Measurements from ENCODE around the gene MTHFD2. TPM values are rescaled to one million over a fixed set of nuclear protein-coding genes. Genes with fewer than 3 reads are reported as not detected.

The MTHFD2 gene
- total and polyA plus RNA-seq, 2 donors (not counting 3 experiments of a cell fraction or from before 2014, with no cell fraction given) = 25.6 to 83.2 TPM

DNA sequence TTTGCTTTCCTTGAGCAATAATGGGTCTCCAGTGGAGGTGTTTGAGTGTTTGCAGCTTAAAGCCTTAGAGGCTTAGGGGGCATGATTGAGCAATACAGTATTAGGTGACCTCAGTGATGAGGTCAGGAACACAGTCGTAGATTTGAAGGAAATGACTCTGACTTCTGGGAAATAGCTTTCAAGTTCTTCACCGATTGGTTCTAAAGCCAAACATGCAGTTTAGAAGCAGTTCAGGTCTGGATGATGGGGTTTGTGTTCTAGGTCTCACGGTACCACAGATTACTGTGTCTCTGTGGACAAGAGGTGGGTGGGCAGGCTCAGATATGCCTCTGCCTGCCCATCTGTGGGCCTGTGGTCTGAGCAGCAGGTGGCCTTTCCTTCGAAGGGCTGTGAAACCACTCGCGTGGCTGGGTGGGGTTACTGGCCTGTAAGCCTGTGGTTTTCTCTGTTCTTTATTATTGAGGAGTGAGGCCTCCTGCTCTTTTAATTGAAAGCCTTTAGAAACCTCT is 7.8 kb downstream of the MTHFD2 start:
- FAIRE-seq = peak; percentile 47
- ChIA-PET POLR2A (interaction anchor here (0.7 kb wide), 1 partner anchor 28 kb away, joined by 6 read pairs; the partner anchor contains the start of gene MOB1A), CTCF (interaction anchor here (0.9 to 1.9 kb wide), 5 partner anchors 9 to 382 kb away, joined by 3 to 6 read pairs (median 3); no protein-coding TSS in a partner anchor)
- peak overlapping the region; percentile 85 for H3K27ac ChIP-seq (ENCODE audit: insufficient read depth, low read depth, low read length)
- peak overlapping the region; percentile 14 for H2AFZ ChIP-seq (ENCODE audit: low read depth, low read length)
- no peaks in the 10 kb centered on the region for H4K20me1 ChIP-seq (replicated peaks; ENCODE audit: control insufficient read depth, extremely low read depth, insufficient read depth, low read length)
- peak; percentile 76 for DNase-seq (ENCODE audit: low read depth, low spot score)
- peak overlapping the region; percentile 45 for H3K9ac ChIP-seq (replicated peaks; ENCODE audit: extremely low read depth, insufficient read depth, low read length)
- intact Hi-C loops (cut with micrococcal nuclease) (no loop called here), dilution Hi-C loops (cut with MboI; ENCODE audit: extremely low pct_ligation_motif_present, low sequenced_read_pairs) (no loop called here)
- H3K9me3 ChIP-seq (replicated peaks; ENCODE audit: control insufficient read depth, insufficient read depth, low read length) = no peaks in the 10 kb centered on the region
- H3K36me3 ChIP-seq (ENCODE audit: control insufficient read depth in 2 of 2, extremely low read depth in 1 of 2, insufficient read depth in 2 of 2, low read length in 2 of 2) = peaks cover 4 to 16% of the 10 kb centered on the region in 2 experiments
- no peak overlapping the region for H3K4me3 ChIP-seq (replicated peaks in 1 of 3; ENCODE audit: insufficient read depth in 1 of 3, low read depth in 1 of 3, low read length in 3 of 3)
- BruUV-seq (replicated peaks) = no TSS peak
- H3K9me1 ChIP-seq (replicated peaks; ENCODE audit: control insufficient read depth, extremely low read depth, insufficient read depth, low read length) = no peaks in the 10 kb centered on the region
- H3K27me3 ChIP-seq (ENCODE audit: control insufficient read depth in 2 of 2, insufficient read depth in 2 of 2, low read length in 2 of 2) = no peaks in the 10 kb centered on the region
- H3K4me1 ChIP-seq (ENCODE audit: control insufficient read depth, extremely low read depth, insufficient read depth, low read length) = peaks cover 16% of the 10 kb centered on the region
- peak overlapping the region; percentile 46 for H3K4me2 ChIP-seq (ENCODE audit: insufficient read depth, low read length)
- TF ChIP-seq POLR2A (IDR thresholded peaks at IDR 0.05; ENCODE audit: low read depth, low read length) (no peak), FOS (IDR thresholded peaks at IDR 0.05; ENCODE audit: borderline replicate concordance, insufficient read depth, low read length) (peak; percentile 44), JUN (IDR thresholded peaks at IDR 0.05; ENCODE audit: borderline replicate concordance, insufficient read depth, insufficient read length, low read depth) (peak; percentile 61), EZH2 (IDR thresholded peaks at IDR 0.05; ENCODE audit: borderline replicate concordance, low read depth, low read length, severe bottlenecking) (no peak), POLR2AphosphoS5 (IDR thresholded peaks at IDR 0.05; ENCODE audit: insufficient read depth, low read depth, low read length) (peak; percentile 18)
- peaks cover 65% of the 10 kb centered on the region for H3K79me2 ChIP-seq (ENCODE audit: control insufficient read depth, insufficient read depth, low read length)

DNA sequence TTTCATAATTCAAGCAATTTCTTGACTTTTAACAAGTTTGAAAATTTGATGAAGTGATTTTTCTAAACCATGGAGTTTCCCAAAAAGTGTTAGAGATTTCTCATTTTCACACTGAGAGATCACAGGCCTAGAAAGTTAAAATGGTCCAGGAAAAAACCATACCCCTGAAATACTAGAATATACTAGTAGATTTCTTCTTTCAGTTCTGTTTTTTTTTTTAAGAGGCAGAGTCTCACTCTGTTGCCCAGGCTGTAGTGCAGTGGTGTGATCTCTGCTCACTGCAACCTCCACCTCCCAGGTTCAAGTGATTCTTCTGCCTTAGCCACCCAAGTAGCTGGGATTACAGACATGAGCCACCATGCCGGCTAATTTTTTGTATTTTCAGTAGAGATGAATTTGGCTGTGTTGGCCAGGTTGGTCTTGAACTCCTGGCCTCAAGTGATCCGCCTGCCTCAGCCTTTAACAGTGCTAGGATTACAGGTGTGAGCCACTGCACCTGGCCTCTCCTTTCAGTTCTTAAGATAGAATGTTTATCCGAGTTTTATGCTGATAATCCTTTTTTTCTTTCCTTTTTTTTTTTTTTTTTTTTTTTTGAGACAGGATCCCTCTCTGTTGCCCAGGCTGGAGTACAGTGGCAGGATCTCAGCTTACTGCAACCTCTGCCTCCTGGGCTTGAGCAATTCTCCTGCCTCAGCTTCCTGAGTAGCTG is 14.4 kb downstream of the MTHFD2 start:
- Histone ChIP-seq H3K27me3 (ENCODE audit: control insufficient read depth in 2 of 2, insufficient read depth in 2 of 2, low read length in 2 of 2) (no peaks in the 10 kb centered on the region), H3K36me3 (ENCODE audit: control insufficient read depth in 2 of 2, extremely low read depth in 1 of 2, insufficient read depth in 2 of 2, low read length in 2 of 2) (peaks cover 9 to 23% of the 10 kb centered on the region in 2 experiments)

More for the DNA sequence above, 14.4 kb downstream of the MTHFD2 start:
- no TSS peak for BruUV-seq (replicated peaks)
- Histone ChIP-seq H3K4me1 (ENCODE audit: control insufficient read depth, extremely low read depth, insufficient read depth, low read length) (no peaks in the 10 kb centered on the region), H2AFZ (ENCODE audit: low read depth, low read length) (no peak overlapping the region), H3K27ac (ENCODE audit: insufficient read depth, low read depth, low read length) (no peak overlapping the region), H3K79me2 (ENCODE audit: control insufficient read depth, insufficient read depth, low read length) (peaks cover 7% of the 10 kb centered on the region), H3K9ac (replicated peaks; ENCODE audit: extremely low read depth, insufficient read depth, low read length) (no peak overlapping the region), H4K20me1 (replicated peaks; ENCODE audit: control insufficient read depth, extremely low read depth, insufficient read depth, low read length) (no peaks in the 10 kb centered on the region), H3K4me2 (ENCODE audit: insufficient read depth, low read length) (no peak overlapping the region), H3K9me3 (replicated peaks; ENCODE audit: control insufficient read depth, insufficient read depth, low read length) (no peaks in the 10 kb centered on the region), H3K4me3 (replicated peaks in 1 of 3; ENCODE audit: insufficient read depth in 1 of 3, low read depth in 1 of 3, low read length in 3 of 3) (no peak overlapping the region), H3K9me1 (replicated peaks; ENCODE audit: control insufficient read depth, extremely low read depth, insufficient read depth, low read length) (no peaks in the 10 kb centered on the region)
- DNase-seq (ENCODE audit: low read depth, low spot score) = no peak
- POLR2A ChIA-PET = no interaction called here
- dilution Hi-C loops (cut with MboI; ENCODE audit: extremely low pct_ligation_motif_present, low sequenced_read_pairs) = no loop called here
- FAIRE-seq = no peak
- intact Hi-C loops (cut with micrococcal nuclease) = no loop called here
- TF ChIP-seq MYC (IDR thresholded peaks at IDR 0.05; ENCODE audit: low read depth, low read length) (no peak), POLR2AphosphoS5 (IDR thresholded peaks at IDR 0.05; ENCODE audit: insufficient read depth, low read depth, low read length) (no peak), POLR2A (IDR thresholded peaks at IDR 0.05; ENCODE audit: low read depth, low read length) (no peak), FOS (IDR thresholded peaks at IDR 0.05; ENCODE audit: borderline replicate concordance, insufficient read depth, low read length) (no peak), EZH2 (IDR thresholded peaks at IDR 0.05; ENCODE audit: borderline replicate concordance, low read depth, low read length, severe bottlenecking) (no peak)
- TF ChIP-seq, protein P1, sequence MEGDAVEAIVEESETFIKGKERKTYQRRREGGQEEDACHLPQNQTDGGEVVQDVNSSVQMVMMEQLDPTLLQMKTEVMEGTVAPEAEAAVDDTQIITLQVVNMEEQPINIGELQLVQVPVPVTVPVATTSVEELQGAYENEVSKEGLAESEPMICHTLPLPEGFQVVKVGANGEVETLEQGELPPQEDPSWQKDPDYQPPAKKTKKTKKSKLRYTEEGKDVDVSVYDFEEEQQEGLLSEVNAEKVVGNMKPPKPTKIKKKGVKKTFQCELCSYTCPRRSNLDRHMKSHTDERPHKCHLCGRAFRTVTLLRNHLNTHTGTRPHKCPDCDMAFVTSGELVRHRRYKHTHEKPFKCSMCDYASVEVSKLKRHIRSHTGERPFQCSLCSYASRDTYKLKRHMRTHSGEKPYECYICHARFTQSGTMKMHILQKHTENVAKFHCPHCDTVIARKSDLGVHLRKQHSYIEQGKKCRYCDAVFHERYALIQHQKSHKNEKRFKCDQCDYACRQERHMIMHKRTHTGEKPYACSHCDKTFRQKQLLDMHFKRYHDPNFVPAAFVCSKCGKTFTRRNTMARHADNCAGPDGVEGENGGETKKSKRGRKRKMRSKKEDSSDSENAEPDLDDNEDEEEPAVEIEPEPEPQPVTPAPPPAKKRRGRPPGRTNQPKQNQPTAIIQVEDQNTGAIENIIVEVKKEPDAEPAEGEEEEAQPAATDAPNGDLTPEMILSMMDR (IDR thresholded peaks at IDR 0.05; ENCODE audit: extremely low read depth in 1 of 2, insufficient read depth in 1 of 2, low read depth in 1 of 2, low read length in 2 of 2) = no peak
- CTCF ChIA-PET = no interaction called here

Data from endothelial cell of umbilical vein (primary cell).